GM12874 (cell line): ENCODE results near the gene P2RX1.

Source experiments
- TF ChIP-seq, protein P1 (sequence below): IDR thresholded peaks from 2 replicates; pipeline ENCODE4 v1.5.1; 2011; ENCODE audit warnings: low read depth, mild to moderate bottlenecking, control low read depth, low read length, moderate library complexity; ENCODE audit not compliant: insufficient read depth

P2RX1 gene

DNA sequence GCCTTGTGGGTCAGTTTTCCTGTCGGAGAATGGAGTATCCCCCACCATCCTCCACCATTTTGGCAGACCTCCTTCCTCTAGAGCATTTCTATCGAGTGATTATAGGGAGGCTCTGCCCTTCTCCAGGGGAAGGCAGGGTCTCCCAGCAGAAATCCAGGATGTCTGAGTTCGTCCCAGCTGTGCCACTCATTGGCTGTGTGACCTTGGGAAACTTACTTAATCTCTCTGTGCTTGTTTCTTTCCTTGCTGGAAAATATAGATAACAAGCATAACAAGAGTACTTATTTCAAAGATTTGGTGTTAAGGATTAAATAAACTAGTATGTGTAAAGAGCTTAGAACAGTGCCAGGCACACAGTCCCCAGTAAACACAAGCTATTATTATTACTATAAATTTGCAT, 33.2 kb upstream of the P2RX1 start:
- TF ChIP-seq, protein P1, sequence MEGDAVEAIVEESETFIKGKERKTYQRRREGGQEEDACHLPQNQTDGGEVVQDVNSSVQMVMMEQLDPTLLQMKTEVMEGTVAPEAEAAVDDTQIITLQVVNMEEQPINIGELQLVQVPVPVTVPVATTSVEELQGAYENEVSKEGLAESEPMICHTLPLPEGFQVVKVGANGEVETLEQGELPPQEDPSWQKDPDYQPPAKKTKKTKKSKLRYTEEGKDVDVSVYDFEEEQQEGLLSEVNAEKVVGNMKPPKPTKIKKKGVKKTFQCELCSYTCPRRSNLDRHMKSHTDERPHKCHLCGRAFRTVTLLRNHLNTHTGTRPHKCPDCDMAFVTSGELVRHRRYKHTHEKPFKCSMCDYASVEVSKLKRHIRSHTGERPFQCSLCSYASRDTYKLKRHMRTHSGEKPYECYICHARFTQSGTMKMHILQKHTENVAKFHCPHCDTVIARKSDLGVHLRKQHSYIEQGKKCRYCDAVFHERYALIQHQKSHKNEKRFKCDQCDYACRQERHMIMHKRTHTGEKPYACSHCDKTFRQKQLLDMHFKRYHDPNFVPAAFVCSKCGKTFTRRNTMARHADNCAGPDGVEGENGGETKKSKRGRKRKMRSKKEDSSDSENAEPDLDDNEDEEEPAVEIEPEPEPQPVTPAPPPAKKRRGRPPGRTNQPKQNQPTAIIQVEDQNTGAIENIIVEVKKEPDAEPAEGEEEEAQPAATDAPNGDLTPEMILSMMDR: no peak

DNA sequence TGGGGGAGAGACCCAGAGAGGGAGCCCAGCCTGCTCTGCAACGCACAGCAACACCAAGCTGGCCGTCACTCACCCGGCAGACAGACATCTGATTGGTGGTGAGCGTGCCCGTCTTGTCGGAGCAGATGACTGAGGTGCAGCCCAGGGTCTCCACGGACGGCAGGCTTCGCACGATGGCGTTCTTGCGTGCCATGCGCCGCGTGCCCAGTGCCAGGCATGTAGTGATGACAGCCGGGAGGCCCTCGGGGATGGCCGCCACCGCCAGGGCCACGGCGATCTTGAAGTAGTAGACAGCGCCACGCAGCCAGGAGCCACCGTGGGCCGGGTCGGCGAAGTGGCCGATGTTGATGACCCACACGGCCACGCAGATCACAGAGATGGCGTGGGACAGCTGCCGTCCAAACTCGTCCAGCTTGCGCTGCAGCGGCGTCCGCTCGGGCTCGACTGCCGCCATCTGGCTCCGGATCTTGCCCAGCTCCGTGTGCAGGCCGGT, 31.1 kb upstream of the P2RX1 start:
- TF ChIP-seq, protein P1: no peak

DNA sequence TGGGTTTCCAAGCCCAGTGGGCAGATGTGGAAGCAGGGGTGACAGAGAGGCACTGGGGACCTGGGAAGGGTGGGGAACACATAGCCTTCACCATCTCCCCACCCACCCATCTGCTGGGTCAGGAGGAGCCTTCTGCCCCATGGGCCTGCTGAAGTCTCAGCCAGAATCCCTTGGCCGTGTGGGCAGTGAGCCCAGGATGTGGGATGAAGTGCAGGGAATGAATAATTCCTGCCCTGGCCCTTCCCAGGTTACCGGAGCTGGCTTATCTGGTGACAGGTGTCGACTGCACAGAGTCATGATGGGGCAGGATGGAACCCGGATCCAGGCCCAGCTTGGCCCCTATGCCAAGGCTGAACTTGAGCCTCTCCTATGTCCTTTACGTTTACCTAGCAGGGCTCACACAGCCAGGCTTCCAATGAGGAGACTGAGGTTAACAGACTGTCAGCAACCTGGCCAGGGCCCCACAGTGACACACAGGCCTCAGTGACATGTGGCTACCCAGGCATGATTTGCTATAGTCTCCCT, 30.5 kb upstream of the P2RX1 start:
- TF ChIP-seq, protein P1: no peak

DNA sequence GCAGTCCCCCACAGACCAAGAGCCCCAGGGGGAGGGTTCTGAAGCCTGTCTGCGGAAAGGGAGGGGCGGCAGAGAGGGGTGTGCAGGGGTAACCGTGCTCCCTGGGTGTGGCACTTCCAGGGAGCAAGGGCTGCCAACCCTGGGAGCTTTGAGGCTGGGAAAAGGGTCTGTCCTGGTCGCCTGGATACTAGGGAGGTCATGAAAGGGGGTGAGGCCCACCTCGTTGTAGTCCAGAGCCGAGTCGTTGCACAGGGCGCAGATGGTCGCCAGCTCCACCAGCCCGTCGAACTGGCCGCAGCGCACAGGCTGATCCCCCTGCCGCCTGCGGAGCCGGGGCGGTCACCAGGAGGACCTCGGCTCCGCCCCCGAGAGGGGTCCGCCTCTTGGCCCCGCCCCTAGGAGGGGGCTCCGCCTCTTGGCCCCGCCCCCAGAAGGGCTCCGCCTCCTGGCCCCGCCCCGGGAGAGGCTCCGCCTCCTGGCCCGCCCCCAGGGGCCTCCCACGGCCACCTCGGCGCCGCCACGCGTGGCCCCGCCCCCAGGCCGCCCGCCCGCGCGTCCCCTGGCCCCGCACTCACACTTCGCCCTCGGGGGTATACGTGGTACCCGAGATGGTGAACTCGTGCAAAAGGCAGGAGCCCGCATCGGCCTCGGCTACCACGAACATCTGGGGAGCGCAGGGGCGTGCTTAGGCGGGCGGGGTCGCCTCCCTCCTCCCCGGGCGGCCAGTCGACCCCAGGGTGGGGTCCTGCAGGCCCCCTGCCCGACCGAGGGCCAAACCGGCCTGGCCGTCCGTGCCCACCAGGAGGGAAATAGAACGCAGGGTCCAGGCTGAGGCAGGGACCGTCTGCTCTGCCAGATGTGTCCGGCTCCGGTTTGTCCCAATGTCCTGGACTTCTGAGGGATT, 28.5 kb upstream of the P2RX1 start:
- TF ChIP-seq, protein P1: no peak

DNA sequence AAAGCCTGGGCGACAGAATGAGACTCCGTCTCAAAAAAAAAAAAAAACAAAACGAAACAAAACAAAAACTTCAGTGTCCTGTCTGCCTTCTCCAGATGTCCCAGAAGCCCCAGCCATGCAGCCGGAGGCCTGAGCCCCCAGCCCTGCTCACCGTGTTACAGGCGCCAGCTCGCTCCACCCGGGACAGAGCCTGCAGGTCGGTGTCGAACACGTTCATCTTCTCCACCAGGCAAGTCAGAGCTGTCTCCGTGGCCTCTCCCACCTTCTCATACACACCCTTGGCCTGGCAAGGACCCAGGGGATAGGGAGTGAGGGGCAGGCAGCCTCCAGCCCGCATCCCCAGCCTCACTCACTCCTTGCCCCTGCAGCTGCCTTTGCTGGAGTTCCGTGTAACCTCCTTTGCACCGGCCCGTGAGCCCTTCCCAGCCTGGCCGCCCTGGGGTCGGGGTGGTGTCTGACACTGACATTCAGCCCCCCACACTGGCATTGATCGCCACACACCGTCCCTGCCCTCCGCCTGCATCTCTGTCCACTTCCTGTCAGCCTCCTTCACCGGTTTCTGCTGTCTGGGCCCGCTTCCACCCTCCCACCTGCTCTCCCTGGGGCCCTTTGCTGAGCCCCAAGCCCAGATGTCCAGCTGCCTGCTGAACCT, 27.1 kb upstream of the P2RX1 start:
- TF ChIP-seq, protein P1: no peak

DNA sequence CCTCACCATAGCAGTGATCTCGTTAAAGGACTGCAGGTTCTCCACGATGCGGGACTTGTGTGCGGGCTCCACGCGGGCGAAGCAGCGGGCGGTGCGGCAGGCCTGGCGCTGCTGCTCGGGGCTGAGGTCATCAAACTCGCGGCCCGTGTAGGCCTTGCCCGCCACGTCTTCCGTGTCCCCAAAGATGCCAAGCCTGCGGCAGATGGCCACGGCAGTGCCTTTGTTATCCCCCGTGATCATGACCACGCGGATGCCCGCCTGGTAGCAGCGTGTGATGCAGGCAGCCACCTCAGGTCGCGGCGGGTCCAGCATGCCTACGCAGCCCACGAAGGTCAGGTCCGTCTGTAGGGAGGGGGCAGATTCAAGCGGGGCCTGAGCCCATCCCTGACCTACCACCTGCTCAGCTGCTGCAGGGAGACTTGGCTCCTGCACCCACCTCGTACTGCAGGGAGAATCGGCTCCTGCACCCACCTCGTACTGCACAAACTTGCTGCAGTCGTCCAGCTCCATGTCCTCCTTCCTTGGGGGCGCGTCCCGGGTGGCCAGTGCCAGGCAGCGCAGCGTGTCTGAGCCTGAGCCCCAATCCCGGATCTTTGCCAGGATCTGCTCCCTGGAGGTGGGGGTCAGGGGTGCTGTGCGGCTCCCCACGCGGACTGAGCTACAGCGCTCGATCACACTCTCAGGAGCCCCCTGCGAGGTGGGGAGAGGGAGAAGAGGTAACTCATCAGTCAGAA, 24.9 kb upstream of the P2RX1 start:
- TF ChIP-seq, protein P1: no peak

DNA sequence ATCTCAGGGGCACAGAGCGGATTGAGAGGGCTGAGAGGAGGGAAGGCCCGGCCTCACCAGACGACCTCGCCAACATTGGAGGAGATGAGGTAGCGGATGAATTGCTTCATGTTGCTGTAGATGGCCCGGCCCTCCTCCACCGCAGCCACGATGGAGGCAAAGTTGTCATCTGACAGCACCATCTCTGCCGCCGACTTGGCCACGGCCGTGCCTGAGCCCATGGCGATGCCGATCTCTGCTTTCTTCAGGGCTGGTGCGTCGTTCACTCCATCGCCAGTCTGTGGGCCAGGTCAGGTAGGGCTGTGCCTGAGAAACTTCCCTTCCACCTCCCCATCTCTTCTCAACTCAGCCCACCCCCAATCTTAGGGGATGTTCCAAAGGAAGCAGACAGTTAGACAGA, 21.1 kb upstream of the P2RX1 start:
- TF ChIP-seq, protein P1: no peak
